H1 (cell line): ENCODE measurements around the gene IP6K3. TPM values are rescaled to one million over a fixed set of nuclear protein-coding genes. Genes with fewer than 3 reads are reported as not detected.

Experiments
- CTCF ChIP-seq, 3 experiments: IDR thresholded peaks; 1 replicate in 2 of 3; 2 replicates in 1 of 3; pipeline versions ENCODE4 v1.5.1 to v1.6.1; 2011; ENCODE audit warnings: low read length in 3 of 3, mild to moderate bottlenecking in 3 of 3, inconsistent platforms in 2 of 3, low read depth in 1 of 3, moderate library complexity in 1 of 3; ENCODE audit not compliant: insufficient read depth in 1 of 3; ENCODE audit errors: control extremely low read depth in 1 of 3
- RFX5 ChIP-seq: IDR thresholded peaks from 2 replicates; pipeline ENCODE4 v1.6.1; 2011; ENCODE audit warnings: low read depth, low read length, improper control_type of control experiment, borderline replicate concordance
- SUZ12 ChIP-seq: fragments of 200-600 bp; sonication (generic); IDR thresholded peaks from 2 replicates; pipeline ENCODE4 v1.6.1; 2012; ENCODE audit warnings: mild to moderate bottlenecking, inconsistent platforms, low read length, moderate library complexity, mixed read lengths
- TAF7 ChIP-seq: optimal IDR thresholded peaks from 2 replicates; pipeline ENCODE3; 2011; ENCODE audit warnings: low read depth, mild to moderate bottlenecking, inconsistent platforms, low read length, moderate library complexity, borderline replicate concordance
- polyA plus RNA-seq, 7 experiments: library from polyadenylated mRNA; depleted of rRNA in 3 of 7; stranded (reverse) in 5 of 7; unstranded in 2 of 7; fragments of >200 nt in 5 of 7; fragments of 200-250 nt in 2 of 7; gene quantifications; 1 replicate in 5 of 7; 2 replicates in 1 of 7; 4 replicates in 1 of 7; pipeline versions ENCODE4 v1.2.1 to v1.2.3, GENCODE V29; 2011 to 2013; ENCODE audit warnings: missing spikeins in 2 of 7, mixed read lengths in 2 of 7
- total RNA-seq: library from RNA; stranded (reverse); fragmentation: NEBNext Ultra II Directional; extraction: Animal tissue kit (Norgen Biotek cat#: 25700); gene quantifications from 2 replicates; pipeline ENCODE4 v1.2.1, GENCODE V29; 2021

Gene IP6K3
- total and polyA plus RNA-seq, 2 of the 8 experiments (the other 6 are each of a cell fraction or from before 2014, with no cell fraction given), result 0.22 to 0.73 TPM

GRCh38 chr6:33725222-33725621 is 21.5 kb downstream of the IP6K3 start (continued):
- no peak for TF ChIP-seq TAF7
- no peak for TF ChIP-seq SUZ12
- TF ChIP-seq CTCF (IDR thresholded peaks at IDR 0.05; ENCODE audit: control extremely low read depth in 1 of 3, insufficient read depth in 1 of 3, low read depth in 1 of 3, low read length in 3 of 3), result no peak
- TF ChIP-seq RFX5, result no peak
- TF ChIP-seq, all 59 proteins: peak for 0
